HG03442 (cell line): ENCODE data around the gene S100A2.

ENCODE experiments used
- ATAC-seq: cut with Tn5 transposase; IDR thresholded peaks from one replicate; pipeline ENCODE4 v1.9.1; 2021; ENCODE audit warnings: mild to moderate bottlenecking, moderate library complexity; ENCODE audit not compliant: unreplicated experiment

Gene S100A2

DNA sequence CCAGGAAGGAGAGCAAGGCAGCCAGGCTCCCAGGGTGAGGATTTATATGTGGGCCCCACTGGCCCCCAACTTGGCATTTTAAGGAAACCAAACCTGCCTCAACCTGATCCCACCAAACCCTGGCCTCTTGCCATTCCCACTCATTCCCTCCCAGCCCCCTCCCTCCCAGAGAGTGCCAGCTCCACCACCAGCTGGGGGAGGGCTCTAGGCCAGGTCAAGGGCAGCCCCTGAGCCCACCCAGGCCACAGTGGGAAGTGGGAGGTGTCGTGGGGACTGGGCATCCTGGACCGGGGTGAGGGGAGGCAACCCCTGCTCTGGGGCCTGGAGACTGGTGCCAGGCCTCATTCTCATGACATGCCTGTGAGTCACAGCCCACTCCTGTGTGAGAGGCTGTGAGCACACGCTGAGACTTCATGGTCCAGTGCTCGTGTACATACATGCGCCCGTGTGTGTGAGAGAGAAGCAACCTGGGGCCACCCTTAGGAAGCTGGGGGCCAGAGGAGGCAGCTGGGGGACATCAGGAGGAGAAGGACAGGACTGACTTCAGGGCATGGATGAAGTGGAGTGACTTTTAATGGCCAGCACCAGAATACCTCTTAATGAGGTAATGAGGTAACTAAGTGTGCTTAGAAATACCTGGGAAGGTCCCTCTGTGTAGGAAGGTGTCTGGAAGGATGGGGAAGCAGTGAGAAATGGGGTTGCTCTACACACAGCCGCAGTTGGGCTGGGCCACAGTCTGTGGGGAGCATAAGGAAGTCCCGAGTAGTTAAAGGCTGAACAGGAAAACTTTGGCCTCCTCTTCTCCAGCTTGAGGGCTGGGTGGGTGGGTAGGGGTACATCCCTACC is at the start of gene S100A2:
Gene S100A2 (minus strand): TSS at position 316 of the 846 bp plus-strand sequence. CDS start 1,967 bp downstream, outside the sequence.
- ATAC-seq: peak; percentile 43

DNA sequence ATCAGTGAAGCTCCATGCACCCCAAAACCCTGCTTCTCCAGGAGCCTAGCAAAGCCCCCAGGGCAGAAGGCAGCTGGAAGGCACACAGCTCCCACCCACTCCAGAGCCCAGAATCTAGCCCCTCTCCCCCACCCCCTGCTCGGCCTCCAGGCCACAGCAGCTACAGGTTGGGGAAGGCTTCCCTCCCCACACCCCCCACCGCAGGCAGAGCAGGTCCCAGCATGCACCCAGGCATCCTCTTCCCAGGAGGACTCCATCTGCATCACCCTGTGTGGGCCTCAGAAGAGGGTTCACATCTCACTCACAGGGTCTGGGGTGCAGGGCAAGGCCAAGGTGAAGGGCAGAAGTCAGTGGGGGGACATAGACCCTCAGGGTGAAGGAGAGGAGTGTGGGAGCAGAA is 49.8 kb upstream of the S100A2 start:
- no peak for ATAC-seq

DNA sequence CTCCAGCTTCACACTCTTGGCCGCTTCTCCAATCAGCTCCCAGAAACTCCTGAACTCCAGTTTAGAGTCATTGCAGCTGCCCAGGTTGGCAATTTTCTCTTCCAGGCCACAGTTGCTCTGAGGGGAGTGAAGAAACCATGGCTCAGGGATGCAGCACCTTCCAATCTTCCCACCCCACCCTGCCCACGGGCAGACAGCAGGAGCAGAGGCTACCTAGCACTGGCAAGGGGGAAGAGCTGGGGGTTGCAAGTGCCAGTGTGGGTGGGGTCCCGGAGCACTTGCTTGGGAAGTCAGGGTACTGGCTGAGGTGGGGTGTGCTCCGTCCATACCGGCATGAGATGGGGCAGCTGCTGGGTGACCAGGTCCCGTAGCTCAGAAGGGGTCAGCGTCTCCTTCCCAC is 49.3 kb upstream of the S100A2 start:
- ATAC-seq: no peak

DNA sequence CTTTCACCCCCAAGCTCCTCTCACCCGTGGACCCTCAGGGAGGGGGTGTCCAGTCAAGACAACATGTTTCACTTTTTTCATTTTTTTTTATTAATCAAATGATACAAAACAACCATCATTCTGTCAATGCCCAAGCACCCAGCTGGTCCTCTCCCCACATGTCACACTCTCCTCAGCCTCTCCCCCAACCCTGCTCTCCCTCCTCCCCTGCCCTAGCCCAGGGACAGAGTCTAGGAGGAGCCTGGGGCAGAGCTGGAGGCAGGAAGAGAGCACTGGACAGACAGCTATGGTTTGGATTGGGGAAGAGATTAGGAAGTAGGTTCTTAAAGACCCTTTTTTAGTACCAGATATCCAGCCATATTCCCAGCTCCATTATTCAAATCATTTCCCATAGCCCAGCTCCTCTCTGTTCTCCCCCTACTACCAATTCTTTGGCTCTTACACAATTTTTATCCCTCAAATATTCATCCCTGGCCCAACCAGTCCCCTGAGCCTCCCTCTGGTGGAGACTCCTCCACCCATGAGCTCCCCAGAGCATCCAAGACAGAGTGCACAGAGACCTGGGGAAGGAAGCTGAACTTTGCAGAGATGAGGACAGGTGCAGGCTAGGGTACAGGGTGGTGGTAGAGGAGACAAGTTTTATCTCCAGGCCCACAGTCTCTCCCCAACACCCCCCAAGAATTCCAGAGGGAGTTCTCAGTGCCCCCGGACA is 48.7 kb upstream of the S100A2 start:
- no peak for ATAC-seq

DNA sequence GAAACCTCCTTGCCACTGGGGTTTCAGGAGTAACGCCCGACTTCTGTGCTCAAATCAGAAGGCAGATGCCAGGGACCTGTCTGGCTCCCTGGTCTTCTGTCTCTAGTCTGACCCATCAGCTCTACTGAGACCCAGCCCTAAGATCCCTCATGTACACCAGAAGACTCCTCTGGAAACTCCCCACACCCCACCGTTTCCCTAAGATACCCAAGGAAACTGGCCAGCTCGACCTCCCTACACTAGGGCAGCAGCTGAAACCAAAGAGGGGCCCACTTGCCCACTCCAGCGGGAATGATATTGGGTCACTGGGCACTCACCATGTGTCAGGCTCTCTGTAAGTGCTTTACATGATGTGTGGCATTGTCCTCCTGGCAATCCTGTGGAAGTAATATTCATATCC is 47.8 kb upstream of the S100A2 start:
- no peak for ATAC-seq

DNA sequence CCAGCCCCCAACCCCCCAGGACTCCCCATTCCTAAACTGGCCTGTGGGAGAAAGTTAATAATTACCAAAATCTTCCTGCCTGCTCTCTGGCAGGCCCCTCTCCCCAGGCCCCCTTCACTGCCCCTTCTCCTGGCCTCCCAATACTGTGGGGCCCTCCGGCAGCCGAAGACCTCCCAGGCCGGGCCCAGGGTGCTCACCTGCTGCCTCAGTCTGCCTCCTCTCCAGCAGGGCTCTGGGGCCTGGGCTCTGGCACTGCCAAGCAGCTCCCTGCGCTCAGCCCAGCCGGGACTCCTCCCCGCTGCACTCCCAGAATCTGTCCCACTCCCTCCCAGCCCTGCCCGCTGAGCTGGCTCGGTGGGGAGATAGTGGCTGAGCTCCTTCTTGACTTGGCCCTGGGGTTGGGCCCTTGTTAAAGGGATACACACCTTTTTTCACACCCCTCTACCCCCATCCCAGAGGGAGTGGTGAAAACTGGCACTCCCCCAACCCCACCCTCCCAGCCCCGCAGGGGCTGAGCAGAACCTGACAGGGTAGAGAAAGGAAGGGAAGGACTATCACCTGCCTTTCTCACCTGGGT is 47.2 kb upstream of the S100A2 start, which contains the start of gene S100A16:
Gene S100A16 (minus strand): TSS at position 383 of the 577 bp plus-strand sequence. CDS start 4,986 bp downstream, outside the sequence.
- ATAC-seq: no peak

DNA sequence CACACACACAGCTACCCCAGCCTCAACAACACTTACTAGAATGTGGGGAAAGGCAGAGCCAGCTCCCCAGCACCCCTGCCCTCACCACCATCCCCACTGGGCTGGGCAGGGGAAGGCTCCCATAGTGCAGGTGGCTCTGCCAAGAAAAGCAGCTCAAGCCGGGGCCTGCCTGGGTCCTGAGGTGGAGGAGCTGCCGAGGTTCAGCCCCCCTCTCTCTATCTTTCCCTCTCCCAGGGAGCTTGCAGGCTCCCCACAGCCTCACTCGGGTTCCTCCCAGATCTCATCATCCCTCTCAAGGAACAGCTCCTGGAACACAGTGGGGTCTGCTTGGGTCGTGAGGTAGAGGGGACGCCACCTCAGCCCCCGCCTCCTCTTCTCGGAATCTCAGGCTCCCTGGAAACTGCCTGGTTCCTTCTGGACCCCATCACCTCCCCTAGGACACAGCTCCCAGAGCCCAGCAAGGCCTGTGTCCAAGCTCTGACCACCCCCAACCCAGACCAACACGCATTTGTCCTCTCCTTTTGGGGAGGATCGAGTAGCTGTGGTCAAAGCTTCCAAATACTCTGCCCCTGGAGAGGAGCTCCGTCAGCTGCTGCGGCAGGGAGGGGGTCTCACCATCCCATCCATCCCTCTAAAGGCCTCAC is 46.6 kb upstream of the S100A2 start:
- no peak for ATAC-seq

DNA sequence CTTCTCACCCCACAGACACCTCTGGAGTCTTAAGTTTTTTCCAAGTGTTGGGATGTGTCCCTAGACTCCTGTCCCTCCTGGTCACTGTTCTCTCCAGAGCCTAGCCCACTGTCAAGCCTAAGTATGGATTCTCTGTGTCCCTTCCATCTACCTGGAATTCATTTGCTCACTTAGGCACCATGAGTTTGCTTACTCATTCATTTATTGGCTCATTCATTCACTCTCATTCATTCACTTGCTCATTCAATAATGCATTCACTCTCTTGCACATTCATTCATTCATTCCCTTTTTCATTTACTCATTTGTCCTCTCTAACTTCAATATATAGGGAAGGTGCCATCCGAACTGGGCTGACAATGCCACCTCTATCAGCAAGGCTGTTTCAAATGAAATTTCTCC is 45.7 kb upstream of the S100A2 start:
- no peak for ATAC-seq

DNA sequence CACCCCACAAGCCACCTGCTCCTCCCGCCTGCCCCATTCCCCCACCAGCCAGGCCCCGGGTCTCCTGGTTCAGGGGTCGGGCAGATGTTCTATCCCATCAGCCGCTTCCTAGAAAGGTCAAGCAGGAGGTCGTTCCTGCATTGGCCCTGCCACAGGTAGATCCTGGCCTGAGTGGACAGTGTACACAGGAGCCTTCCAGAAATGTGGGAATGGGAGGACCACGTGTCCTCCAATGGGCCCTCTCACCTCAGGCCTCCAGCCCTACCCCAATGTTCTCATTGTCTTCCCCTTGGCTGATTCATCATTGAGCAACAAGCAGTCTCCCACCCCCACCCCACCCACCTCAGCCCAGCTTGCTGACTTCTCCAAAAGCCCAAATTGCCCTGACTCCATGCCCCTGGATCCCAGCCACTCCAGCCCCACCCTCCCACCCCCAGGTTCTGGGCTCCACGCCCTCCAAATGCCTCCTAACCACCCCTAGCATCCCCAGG is 45.2 kb upstream of the S100A2 start:
- ATAC-seq: no peak

DNA sequence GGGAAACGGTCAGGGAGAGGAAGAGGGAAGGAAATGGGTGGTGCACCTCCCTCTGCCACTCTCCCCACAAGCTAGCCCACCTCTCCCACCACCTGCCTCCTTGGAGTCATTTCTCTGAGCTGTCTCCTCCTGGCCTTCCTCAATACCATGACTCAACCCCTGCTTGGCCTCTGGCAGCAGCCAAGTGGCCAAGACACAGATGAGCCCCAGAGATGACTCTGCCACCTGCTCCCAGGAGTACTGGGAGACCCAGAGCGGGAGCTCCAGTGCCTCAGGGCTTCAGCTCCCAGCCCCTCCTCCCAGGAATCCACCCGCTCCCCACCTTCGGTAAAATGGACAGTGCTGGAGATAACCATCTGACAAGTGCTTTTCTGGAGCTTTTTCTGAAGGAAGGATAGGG is 44.7 kb upstream of the S100A2 start:
- ATAC-seq: no peak

DNA sequence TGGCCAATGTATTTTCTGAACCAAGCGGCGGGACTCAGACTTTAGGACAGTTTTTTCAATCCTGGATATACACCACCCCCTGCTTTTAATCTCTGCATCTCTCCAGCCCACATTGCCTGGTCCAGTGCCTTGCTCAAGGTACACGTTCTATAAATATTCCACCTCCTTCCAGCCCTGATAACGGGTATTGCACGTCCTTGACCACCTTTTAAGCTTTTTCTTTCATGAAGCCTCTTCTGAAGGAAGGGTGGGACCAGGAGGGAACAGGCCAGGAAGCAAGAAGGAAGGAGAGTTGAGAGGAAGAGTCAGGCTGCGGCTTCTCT is 43.9 kb upstream of the S100A2 start:
- no peak for ATAC-seq

DNA sequence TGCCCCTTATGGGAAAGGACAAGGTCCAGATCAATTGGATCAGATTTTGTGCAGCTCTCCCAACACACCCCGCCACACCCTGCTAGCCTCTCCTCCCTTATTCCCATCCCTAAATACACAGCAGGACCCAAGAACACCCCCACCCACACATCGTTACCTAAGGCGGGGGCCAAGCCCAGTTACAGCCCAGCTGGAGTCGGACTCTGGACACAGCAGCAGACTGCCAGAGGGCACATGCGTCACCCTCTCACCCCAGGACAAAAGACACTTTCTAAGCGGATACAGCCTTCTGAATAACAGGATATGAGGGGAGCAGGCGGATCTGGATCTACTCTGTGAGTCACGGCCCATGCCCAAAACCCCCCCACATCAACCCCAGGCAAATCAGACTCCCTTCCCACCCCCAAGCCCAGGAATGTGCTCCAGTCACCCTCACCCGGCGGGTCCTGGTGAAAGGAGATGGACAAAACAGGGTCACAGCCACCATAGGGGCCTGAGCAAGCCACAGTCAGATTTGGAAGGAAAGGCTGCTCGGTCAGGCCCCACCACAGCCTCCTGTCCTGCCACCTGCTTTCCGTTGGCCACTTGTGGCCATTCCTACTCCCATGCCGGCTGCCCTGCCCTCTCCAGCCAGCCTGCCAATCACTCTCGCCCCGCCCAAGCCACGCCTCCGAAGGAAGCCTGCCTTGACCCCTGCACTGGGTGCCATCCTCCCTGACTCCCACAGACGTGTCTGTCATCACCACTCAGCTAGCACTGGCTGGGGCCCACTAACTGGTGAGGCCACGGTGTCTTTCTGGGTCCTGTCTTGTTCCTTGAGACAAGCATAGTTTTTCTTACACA is 43.3 kb upstream of the S100A2 start:
- no peak for ATAC-seq

DNA sequence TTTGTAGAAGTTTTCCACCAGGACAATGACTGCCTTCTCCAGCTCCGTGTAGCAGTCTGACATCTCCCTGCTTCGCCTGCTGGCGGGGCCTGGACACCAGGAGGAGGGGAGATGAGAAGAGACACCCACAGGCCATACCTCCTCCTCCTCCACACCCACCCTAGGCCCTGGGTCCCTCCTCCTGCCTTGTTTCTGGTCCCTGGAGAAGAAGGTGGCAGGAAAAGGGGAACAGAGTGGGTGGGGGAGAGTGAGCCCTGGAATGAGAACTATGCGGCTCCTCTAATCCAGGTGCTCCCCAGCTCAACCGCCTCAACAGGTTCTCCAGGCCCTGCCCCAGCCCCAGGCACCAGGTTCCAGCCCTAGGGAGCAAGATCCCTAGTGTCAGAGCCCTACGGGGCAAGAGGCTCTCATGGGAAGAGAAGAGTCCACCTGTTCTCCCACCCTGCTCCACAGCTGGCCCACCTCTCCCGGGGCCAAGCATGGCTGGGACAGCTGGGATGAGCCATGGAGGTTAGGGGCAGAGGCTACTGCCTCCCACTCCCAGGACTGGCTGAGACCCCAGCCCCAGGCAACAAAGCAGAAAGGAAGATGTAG is 42.5 kb upstream of the S100A2 start:
- ATAC-seq: no peak

DNA sequence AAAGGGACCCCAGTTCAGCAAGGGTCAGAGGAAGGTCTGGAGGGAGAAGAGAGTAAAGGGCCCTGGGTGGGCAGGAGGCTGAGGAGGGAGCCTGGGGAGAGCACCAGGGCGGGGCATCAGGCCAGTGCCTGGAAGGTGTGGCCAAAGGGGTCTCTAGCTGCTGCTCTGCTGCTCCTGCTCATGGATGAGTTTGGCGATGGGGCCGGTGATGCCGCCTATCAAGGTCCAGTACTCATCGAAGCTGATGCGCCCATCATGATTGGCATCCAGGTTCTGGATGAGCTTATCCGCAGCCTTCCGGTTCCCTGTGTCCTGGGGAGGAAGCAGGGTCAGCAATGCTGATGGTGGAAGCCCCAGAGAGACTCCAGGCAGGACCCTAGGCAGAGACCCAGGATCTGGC is 41.7 kb upstream of the S100A2 start:
- ATAC-seq: no peak

DNA sequence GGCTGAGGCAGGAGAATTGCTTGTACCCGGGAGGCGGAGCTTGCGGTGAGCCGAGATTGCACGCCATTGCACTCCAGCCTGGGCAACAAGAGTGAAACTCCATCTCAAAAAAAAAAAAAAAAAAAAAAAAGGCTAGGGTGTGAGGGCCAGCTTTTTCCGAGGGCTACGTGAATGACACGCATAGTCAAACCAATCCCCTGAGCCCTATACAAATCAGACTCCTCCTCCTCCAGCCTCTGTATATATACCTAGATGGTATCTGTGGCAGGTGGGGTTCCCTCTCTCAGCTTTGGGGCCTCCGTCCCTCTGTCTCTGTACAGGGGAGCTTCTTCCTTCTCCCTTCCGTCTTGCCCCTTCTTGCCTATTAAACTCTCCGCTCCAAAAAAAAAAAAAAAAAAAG is 40.5 kb upstream of the S100A2 start:
- no peak for ATAC-seq

DNA sequence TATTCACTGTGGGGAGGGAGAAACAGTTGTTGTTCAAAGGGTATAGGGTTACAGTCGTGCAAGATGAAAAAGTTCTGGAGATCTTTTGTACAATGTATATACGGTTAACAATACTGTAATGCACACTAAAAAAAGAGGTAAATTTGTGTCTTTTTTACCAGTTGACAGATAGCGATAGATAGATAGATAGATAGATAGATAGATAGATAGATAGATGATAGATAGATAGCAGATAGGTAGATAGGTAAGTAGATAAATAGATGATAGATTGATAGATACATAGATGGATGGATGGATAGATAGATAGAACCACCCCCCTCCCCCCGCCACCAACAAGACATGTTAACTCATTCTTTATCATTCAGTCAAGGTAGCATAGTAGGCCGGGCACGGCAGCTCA is 37.1 kb upstream of the S100A2 start:
- ATAC-seq: no peak

DNA sequence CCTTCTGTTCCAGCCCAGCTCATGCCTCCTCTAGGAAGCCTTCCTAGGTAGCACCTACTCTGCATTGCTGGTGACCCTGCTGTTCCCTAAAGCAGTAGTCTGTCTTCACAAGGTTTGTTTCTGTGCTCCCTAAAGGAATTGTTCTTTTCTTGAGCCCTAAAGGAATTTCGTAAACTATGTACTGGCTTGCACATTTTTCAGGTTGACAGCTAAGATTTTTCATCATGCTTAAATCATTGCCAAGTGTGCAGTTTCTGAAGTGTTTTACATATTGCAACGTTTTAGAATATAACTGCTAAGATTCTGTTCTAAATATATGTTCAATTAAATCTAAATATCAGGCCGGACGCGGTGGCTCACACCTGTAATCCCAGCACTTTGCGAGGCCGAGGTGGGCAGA is 34.2 kb upstream of the S100A2 start:
- no peak for ATAC-seq

DNA sequence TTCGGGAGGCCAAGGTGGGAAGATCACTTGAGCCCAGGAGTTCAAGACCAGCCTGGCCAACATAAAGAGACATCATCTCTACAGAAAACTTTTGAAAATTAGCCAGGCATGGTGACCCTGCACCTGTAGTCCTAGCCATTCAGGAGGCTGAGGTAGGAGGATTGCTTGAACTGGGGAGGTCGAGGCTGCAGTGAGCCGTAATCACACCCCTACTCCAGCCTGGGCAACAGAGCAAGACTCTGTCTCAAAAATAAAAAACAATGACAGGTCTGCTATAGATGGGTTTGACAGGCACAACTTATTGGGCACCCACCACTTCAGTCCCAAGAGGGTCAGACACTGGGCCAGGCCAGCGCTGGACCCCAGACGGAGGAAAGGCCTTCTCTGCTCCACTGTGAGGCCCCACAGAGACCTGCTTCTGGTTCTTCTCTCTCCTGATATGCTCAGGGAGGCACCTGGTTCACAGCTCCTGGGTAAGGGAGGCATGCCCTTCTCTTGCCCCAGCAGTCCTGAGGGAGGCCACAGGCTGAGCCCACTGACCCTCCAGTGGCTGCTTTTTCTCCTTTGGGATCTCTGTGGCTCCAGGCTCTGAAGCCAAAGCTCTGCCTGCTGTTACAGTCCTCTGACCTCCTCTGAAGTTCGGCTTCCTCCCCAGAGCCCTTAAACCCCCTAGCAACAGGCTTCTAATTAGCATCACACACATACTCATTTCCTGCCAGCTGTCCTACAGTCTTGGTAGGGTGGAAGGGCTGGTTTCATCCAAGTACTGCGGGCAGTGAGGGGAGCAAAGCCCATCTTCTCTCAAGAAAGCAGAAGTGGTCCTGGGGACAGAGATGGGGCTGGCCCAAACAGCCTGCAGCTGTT is 32.9 kb upstream of the S100A2 start:
- peak; percentile 93 for ATAC-seq

DNA sequence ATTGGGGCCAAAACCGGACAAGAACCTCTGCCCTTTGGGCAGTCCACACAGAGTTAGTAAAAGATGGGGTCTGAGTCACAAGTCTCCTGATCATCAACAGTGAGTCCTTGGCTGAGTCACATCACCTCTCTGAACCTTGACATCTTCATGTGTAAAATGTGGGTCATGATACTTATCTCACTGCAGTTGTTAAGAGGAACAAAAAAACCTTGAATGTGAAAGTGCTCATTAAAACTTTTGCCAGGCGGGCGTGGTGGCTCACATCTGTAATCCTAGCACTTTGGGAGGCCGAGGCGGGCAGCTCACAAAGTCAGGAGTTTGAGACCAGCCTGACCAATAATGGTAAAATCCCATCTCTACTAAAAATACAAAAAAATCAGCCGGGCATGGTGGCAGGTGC is 31.6 kb upstream of the S100A2 start:
- no peak for ATAC-seq
